ENCODE results near the gene TMEM59L. TPM values are rescaled to one million over a fixed set of nuclear protein-coding genes. Genes with fewer than 3 reads are reported as not detected.

The TMEM59L gene
- total and polyA plus RNA-seq, 2 of the 13 experiments (the other 11 are each of a cell fraction or from before 2014, with no cell fraction given): 0.97 to 5.5 TPM

DNA sequence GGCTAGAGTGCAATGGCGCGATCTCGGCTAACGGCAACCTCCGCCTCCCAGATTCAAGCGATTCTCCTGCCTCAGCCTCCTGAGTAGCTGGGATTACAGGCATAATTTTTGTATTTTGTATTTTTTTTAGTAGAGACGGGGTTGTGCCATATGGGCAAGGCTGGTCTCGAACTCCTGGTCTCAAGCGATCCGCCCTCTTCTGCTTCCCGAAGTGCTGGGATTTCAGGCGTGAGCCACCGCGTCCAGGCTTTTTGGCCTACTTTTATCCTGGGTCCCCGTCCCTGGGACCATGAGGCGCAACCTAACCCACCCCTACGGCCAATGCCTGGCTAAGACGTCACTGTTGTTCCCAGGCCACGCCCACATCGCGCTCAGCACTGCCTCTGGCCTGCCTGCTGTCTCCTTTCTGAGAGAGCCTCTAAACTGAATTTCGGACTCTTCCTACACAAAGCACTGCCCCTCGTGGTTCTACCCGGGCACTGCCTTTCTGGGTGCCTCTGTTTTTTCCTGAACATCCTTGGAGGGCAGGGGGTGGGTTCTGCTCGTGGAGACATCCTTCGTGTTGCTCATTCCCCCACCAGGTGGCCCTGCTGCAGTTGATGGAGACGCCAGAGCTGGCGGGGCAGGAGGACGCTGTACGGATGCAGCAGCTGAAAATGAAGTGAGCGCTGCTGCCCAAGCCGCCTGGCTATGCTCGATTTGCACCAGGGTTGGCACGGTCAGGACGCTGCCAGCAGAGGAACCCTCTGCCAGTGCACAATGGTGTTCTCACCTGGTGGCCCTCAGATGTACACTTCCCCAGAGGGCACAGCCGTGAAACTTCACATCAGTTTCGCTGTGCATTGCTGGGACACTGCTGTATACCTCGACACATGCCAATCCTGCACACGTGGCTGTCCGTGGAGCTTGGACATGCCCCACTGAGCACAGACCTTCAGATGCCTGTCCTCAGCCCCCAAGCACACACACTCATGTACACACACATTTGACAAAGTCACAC, 22.1 kb upstream of the TMEM59L start (continued):
- TF ChIP-seq, protein P1, sequence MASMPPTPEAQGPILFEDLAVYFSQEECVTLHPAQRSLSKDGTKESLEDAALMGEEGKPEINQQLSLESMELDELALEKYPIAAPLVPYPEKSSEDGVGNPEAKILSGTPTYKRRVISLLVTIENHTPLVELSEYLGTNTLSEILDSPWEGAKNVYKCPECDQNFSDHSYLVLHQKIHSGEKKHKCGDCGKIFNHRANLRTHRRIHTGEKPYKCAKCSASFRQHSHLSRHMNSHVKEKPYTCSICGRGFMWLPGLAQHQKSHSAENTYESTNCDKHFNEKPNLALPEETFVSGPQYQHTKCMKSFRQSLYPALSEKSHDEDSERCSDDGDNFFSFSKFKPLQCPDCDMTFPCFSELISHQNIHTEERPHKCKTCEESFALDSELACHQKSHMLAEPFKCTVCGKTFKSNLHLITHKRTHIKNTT (CRISPR knock-in tag; IDR thresholded peaks at IDR 0.05): no peak
- TF ChIP-seq MEF2D (CRISPR knock-in tag; IDR thresholded peaks at IDR 0.05) (no peak), ZNF569 (CRISPR knock-in tag; IDR thresholded peaks at IDR 0.05; ENCODE audit: borderline replicate concordance) (no peak), NRL (CRISPR knock-in tag; IDR thresholded peaks at IDR 0.05; ENCODE audit: borderline replicate concordance) (0 out of 2 replicates have a peak, but pooled peaks have one; percentile 29), ZNF644 (CRISPR knock-in tag; IDR thresholded peaks at IDR 0.05; ENCODE audit: low read depth) (no peak), ZNF570 (CRISPR knock-in tag; IDR thresholded peaks at IDR 0.05; ENCODE audit: borderline replicate concordance) (no peak), ATF1 (CRISPR knock-in tag; IDR thresholded peaks at IDR 0.05) (0 out of 2 replicates have a peak, but pooled peaks have one; percentile 54), NFIB (CRISPR knock-in tag; IDR thresholded peaks at IDR 0.05; ENCODE audit: borderline replicate concordance) (no peak)
- TF ChIP-seq, protein P2, sequence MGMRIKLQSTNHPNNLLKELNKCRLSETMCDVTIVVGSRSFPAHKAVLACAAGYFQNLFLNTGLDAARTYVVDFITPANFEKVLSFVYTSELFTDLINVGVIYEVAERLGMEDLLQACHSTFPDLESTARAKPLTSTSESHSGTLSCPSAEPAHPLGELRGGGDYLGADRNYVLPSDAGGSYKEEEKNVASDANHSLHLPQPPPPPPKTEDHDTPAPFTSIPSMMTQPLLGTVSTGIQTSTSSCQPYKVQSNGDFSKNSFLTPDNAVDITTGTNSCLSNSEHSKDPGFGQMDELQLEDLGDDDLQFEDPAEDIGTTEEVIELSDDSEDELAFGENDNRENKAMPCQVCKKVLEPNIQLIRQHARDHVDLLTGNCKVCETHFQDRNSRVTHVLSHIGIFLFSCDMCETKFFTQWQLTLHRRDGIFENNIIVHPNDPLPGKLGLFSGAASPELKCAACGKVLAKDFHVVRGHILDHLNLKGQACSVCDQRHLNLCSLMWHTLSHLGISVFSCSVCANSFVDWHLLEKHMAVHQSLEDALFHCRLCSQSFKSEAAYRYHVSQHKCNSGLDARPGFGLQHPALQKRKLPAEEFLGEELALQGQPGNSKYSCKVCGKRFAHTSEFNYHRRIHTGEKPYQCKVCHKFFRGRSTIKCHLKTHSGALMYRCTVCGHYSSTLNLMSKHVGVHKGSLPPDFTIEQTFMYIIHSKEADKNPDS (CRISPR knock-in tag; IDR thresholded peaks at IDR 0.05): no peak
- TF ChIP-seq, protein P3, sequence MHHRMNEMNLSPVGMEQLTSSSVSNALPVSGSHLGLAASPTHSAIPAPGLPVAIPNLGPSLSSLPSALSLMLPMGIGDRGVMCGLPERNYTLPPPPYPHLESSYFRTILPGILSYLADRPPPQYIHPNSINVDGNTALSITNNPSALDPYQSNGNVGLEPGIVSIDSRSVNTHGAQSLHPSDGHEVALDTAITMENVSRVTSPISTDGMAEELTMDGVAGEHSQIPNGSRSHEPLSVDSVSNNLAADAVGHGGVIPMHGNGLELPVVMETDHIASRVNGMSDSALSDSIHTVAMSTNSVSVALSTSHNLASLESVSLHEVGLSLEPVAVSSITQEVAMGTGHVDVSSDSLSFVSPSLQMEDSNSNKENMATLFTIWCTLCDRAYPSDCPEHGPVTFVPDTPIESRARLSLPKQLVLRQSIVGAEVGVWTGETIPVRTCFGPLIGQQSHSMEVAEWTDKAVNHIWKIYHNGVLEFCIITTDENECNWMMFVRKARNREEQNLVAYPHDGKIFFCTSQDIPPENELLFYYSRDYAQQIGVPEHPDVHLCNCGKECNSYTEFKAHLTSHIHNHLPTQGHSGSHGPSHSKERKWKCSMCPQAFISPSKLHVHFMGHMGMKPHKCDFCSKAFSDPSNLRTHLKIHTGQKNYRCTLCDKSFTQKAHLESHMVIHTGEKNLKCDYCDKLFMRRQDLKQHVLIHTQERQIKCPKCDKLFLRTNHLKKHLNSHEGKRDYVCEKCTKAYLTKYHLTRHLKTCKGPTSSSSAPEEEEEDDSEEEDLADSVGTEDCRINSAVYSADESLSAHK (CRISPR knock-in tag; IDR thresholded peaks at IDR 0.05; ENCODE audit: borderline replicate concordance): no peak
- TF ChIP-seq, protein P4, sequence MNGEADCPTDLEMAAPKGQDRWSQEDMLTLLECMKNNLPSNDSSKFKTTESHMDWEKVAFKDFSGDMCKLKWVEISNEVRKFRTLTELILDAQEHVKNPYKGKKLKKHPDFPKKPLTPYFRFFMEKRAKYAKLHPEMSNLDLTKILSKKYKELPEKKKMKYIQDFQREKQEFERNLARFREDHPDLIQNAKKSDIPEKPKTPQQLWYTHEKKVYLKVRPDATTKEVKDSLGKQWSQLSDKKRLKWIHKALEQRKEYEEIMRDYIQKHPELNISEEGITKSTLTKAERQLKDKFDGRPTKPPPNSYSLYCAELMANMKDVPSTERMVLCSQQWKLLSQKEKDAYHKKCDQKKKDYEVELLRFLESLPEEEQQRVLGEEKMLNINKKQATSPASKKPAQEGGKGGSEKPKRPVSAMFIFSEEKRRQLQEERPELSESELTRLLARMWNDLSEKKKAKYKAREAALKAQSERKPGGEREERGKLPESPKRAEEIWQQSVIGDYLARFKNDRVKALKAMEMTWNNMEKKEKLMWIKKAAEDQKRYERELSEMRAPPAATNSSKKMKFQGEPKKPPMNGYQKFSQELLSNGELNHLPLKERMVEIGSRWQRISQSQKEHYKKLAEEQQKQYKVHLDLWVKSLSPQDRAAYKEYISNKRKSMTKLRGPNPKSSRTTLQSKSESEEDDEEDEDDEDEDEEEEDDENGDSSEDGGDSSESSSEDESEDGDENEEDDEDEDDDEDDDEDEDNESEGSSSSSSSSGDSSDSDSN (CRISPR knock-in tag; IDR thresholded peaks at IDR 0.05): no peak
- TF ChIP-seq, protein P5, sequence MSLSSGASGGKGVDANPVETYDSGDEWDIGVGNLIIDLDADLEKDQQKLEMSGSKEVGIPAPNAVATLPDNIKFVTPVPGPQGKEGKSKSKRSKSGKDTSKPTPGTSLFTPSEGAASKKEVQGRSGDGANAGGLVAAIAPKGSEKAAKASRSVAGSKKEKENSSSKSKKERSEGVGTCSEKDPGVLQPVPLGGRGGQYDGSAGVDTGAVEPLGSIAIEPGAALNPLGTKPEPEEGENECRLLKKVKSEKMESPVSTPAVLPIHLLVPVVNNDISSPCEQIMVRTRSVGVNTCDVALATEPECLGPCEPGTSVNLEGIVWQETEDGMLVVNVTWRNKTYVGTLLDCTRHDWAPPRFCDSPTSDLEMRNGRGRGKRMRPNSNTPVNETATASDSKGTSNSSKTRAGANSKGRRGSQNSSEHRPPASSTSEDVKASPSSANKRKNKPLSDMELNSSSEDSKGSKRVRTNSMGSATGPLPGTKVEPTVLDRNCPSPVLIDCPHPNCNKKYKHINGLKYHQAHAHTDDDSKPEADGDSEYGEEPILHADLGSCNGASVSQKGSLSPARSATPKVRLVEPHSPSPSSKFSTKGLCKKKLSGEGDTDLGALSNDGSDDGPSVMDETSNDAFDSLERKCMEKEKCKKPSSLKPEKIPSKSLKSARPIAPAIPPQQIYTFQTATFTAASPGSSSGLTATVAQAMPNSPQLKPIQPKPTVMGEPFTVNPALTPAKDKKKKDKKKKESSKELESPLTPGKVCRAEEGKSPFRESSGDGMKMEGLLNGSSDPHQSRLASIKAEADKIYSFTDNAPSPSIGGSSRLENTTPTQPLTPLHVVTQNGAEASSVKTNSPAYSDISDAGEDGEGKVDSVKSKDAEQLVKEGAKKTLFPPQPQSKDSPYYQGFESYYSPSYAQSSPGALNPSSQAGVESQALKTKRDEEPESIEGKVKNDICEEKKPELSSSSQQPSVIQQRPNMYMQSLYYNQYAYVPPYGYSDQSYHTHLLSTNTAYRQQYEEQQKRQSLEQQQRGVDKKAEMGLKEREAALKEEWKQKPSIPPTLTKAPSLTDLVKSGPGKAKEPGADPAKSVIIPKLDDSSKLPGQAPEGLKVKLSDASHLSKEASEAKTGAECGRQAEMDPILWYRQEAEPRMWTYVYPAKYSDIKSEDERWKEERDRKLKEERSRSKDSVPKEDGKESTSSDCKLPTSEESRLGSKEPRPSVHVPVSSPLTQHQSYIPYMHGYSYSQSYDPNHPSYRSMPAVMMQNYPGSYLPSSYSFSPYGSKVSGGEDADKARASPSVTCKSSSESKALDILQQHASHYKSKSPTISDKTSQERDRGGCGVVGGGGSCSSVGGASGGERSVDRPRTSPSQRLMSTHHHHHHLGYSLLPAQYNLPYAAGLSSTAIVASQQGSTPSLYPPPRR (CRISPR knock-in tag; IDR thresholded peaks at IDR 0.05; ENCODE audit: borderline replicate concordance): no peak
